Stimulated activated naive CD4-positive, alpha-beta T cell treated with Interleukin-2 at 50 U/mL for 16 hours (primary cell): ENCODE data around the gene DDI1.

Experiments used
- DNase-seq: peaks from one replicate; lab custom pipeline; 2025; lab: John Stamatoyannopoulos, UW

DDI1 gene

DNA sequence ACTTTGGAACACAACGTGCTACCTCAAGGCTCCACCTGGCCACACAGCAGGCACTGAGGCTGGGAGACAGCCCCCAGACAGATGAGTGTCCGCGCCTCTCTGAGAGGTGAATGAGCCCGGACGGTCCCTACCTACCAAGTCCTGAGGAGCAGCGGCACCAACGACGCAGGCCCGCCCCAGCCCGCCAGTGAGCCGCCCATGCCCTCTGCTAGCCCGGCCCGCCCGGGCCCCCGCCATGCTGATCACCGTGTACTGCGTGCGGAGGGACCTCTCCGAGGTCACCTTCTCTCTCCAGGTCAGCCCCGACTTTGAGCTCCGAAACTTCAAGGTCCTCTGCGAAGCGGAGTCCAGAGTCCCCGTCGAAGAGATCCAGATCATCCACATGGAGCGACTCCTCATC, at the start of gene DDI1:
Gene DDI1 (plus strand): TSS at position 53 of the 400 bp plus-strand sequence. CDS start 183 bp downstream, at position 236.
- no peak for DNase-seq

DNA sequence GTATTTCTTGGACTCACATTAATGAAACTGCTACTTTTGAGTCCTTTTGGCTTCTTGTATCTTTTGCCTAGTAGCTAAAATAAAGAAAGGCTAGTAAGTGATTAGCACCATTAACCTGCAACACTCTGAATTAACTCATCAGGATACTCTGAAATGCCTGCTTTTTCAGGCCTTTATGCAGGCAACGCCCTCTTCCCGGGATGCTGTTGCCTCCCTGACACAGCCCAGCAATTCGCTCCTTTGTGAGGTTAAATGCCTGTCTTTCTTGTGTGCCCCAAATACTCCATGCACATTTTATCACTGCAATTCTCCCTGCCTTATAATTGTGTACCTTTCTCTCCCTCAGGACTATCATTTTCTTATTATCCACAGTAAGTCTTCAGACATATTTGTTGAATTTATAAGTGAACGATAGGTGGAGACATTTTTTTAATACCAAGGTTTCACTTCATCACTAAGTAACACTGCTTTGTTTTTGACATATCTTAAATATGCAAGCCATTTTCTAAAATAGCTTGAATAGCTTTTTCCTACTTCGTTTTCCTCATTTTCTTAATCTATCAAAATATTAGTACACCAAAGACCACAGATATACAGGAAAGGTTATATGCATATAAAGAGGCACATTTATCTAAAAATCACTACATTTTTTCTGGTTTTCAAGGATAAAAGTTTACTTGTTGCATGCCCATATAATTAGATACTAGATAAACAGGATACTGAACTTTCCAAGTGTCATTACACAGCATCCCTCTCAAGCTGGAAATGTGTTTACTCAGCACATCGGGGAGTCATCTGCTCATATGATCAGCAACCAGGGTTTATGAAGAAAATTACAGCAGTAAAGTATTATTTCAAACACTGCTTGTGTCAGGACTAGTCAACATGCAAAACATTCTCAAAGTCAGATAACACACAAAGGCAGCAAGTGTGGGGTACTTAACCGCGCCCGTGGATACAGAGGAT, 48.5 kb upstream of the DDI1 start:
- no peak for DNase-seq

DNA sequence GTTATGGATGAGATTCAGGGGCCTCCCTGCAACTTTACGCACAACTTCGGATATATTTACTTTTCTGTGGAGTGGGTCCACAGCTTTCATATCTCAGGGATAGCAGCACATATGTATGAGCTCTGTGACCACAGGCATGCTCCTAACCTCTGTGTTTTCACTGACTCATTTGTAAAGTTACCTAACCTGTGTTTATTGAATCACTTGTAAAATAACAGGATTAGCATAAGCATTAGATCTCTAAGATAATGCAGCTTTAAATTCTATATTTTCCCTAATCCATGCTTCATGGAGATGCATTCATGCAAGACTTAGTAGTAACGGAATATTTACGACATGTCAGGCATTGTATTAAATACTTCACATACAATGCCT, 47.9 kb upstream of the DDI1 start:
- no peak for DNase-seq

DNA sequence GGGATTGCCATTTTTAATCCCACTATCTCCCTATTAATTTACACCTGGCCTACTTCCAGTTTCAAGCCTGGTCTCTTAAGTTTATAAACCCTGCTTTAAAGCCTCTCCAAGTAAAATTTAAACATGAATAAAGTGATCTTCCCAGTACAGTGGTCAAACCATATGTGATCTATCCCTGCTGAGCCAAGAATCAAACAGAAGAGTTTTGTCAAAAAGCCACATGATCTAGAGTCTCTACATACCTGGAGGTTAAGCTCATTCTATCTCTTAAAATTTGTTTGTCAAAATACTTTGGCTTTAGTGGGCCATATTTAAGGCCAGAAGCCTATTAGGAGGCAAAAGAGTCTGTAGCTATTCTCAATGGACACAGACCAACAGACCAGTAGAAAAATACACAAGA, 42.9 kb upstream of the DDI1 start:
- DNase-seq = no peak

GRCh38 chr11:103994094-103994493, 42.3 kb upstream of the DDI1 start:
- no peak for DNase-seq

DNA sequence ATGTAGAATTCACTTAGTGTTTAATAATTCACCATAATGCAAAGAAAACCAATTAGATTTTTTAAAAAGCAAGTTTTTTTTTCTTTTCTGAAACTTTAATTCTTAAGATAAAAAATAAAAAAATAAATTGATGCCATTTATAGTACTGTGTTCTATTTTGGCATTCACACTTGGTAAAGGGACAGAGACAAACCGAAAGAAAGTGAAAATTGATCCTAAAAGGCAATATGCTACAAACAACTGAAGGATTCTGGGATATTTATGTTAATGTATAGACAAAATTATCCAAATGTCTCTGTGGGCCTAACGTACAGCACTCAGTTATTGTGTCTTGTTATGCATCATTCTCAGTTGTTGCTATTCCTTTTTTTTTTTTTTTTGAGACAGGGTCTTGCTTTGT, 41.9 kb upstream of the DDI1 start:
- no peak for DNase-seq

GRCh38 chr11:103995896-103996295, 40.5 kb upstream of the DDI1 start:
- DNase-seq = no peak

- DNase-seq = no peak
Observed at GRCh38 chr11:103997082-103997481, 39.4 kb upstream of the DDI1 start.

DNA sequence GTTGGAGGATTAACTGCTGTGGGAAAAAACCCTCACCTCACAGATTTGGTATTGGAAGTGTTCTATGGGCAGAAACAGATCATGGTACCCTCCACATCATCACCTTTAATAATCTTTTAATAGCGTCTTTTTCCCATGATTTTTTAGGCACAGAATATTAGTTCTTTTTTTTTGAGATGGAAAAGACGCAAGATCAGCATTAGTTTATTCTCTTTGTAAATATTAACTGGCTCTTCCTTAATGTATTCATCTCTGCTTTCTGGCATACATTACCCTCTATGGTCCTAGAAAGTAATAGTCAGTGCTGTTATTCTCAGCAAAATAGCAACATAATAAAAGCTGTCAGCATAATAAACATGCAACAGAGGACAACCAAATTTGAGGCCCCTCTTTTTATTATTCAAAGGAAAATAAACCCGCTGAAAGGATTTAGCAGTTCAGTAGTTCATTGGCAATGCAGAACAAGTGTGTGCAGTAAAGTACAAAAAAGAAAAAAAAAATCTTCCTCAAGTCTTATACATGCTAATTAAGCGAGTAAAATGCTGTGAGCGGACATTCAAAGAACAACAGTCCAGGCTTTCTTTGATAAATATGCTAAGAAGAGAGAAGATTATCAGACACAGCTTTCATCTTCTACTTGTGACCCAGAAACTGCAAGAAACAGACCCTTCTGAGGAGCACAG, 37.5 kb upstream of the DDI1 start:
- no peak for DNase-seq

DNA sequence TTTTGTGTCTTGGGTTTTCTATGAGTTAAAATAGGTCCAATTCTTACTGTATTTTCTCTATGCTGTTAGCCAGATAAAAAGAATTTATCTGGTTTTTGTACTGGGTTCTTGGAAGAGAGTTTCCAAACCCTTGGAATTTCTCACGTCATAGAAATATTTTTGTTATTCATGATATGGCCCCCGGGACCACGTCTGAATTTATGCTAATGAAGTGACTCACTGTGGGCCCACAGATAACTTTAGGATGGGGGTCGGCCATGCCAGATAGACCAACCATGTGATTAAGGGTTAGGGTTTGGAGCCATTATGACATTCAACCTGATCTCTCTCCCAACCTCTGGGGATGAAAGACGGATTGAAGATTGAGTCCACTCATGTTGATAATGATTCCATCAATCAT, 35.6 kb upstream of the DDI1 start:
- no peak for DNase-seq

- DNase-seq = no peak
Observed at GRCh38 chr11:104001561-104002056, 34.8 kb upstream of the DDI1 start.

DNA sequence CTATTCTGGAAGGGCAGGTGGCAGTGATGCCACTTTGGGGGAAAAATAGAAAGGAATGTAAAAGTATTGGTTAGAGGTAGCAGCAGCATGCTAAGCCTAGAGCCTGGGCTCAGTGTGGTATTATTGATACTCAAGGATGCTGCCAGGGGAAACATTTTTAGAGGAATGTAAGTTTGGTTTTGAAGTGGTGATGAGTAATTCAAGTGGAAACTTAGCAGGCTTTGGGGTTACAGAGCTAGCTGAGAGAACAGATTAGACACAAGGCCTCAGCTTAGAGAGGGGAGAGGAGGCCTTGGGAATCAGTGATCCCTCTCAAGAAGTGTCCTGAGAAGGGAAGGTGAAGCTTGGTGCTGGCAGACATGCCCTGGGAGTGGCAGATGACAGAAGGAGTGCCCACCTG, 32.9 kb upstream of the DDI1 start:
- no peak for DNase-seq

- no peak for DNase-seq
Observed at GRCh38 chr11:104005234-104005855, 31.1 kb upstream of the DDI1 start.

DNA sequence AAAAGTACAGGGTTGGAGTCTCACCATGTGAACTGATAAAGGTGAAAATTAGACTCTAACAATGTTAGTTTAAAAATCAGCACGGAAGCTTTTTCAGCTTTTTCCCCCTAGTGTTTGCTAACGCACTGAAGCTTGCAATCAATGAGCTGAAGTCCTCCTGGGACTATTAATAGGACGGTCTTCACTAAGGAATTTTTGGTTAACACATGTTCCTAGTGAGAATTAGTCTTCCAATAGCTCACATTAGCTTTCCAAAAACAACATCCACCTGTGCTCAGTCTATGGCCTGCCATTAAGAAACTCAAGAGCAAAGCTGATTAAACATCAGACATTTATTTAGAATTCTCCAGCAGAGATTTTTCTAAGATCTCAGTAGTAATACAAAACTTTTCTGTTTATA, 26.7 kb upstream of the DDI1 start:
- DNase-seq = no peak

DNA sequence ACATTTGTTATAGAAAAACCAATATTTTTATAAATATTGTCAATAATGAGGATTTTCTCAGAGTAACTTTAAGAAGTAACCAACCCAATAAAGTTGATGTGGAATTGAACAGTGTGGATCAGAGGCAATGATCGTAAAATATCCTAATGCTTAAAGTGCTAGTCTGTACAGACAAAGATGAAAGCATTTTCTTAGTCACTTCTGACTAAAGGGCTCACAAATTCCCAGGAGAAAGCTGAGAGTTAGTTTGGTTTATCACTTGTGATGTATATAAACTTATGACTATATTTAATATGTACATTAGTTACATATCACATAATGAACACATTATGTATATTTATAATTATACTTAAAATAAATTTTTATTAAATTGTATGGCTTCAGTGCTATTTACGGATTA, 25.4 kb upstream of the DDI1 start:
- DNase-seq = no peak

- no peak for DNase-seq
Observed at GRCh38 chr11:104015649-104016415, 20.6 kb upstream of the DDI1 start.

DNA sequence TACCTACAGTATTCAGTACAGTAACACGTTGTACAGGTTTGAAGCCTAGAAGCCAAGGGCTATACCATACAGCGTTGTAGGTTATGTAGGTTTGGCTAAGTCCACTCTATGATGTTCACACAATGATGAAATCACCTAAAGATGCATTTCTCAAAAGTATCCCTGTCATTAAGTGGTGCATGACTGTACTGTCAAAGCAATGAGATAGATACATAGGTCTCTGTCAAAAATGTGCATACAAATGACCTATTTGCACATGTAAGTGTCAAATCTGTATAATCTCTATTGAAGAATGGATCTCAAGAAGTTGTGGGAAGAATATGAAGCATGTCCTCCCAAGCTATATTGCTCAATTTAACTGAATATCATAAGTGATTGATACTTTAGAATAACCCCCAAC, 11.9 kb upstream of the DDI1 start:
- DNase-seq = no peak

DNA sequence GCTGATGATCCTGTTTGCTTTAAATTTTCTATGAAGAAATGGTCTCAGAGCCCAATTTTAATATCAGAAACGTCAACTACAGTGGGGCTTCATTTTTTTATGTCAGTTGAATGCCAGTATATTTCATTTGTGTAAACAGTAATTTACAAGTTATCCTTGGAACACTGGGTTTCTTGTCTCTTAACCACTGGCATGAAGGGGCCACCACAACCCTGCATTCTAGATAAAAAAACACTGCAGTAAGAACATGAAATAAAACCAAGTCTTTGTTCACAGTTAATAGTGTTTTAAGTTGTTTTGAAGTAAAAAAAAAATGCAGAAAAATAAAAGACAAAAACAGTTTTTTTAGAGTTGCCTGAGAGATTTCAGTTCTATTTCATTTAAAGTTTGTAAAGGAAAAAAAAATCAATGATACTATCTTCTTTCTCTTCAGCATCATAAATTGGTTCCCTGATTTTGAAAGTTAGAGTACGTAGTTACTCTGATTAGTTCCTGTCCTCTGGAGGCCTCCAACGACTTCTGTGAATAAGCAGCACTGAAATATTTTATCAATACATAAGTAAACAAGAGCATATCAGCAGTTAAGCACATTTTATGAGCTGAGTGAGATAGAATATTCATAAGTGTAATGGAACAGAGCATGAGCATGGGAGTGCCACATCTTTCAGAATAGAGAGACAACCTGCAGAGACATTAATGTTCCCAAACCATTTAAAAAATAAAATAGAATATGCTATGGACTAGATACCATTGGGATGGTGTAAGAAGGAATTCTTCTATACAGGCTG, 7.8 kb upstream of the DDI1 start:
- no peak for DNase-seq

DNA sequence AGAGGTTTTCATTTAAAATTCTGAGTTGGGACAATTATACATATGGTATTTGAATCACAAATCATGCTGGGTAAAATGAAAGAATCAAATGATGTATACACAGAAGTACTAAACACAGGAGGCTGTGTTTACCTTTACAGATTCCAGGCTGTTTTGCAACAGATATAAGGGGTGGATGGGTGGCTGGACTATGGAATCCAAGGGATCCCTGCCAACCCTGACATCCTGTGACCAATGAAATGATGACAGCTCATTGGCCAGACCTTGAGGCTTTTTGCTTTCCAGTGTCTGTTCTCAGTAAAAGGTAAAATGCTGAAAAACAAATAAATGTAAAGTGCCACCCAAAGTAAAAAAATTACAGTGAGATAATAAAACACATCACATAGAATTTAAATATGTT, 3.3 kb upstream of the DDI1 start:
- DNase-seq = no peak

DNA sequence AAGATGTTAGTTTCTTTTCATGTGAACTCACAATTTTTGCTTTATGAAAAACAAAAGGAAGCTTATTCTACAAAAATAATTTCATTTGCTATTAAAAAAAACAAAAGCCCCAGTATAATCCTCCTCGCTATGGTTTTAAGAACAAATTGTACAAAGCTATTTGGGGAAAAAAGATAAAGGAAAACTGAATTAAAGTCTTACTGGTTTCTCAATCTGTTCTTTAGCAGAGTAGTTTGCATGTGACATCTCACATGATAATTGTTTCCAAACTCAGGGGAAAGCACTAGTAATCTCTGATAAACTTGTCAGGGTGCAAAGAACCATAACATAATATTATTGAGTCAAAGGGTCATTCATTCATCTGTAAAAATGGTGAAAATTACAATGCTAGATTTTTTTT, 2.9 kb upstream of the DDI1 start:
- DNase-seq = no peak

DNA sequence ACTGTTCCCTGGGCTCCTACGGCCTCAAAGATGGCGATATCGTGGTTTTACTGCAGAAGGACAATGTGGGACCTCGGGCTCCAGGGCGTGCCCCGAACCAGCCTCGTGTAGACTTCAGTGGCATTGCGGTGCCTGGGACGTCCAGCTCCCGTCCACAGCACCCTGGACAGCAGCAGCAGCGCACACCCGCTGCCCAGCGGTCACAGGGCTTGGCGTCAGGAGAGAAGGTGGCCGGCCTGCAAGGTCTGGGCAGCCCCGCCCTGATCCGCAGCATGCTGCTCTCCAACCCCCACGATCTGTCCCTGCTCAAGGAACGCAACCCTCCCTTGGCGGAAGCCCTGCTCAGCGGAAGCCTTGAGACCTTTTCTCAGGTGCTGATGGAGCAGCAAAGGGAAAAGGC, 555 bp downstream of the DDI1 start:
- DNase-seq = no peak
